K562 (cell line): ENCODE data around the gene POLR2B. TPM values are rescaled to one million over a fixed set of nuclear protein-coding genes. Genes with fewer than 3 reads are reported as not detected.

ENCODE experiments used
- BCLAF1 ChIP-seq, 2 experiments: fragments of 450-650 bp in 1 of 2; IDR thresholded peaks; 2 replicates each; pipeline ENCODE4 v1.6.1; 2011 to 2017; ENCODE audit warnings: low read depth in 2 of 2, antibody characterized with exemption in 1 of 2, borderline replicate concordance in 1 of 2, low read length in 1 of 2, mild to moderate bottlenecking in 1 of 2, mixed read lengths in 1 of 2; ENCODE audit not compliant: control insufficient read depth in 1 of 2
- CBX8 ChIP-seq: fragments of 200-600 bp; sonication (generic); IDR thresholded peaks from 2 replicates; pipeline ENCODE4 v1.6.1; 2012; ENCODE audit warnings: borderline replicate concordance, mixed run types, low read depth, mild to moderate bottlenecking, moderate library complexity, mixed read lengths, low read length, control low read depth, inconsistent platforms; ENCODE audit not compliant: poor library complexity, severe bottlenecking; ENCODE audit errors: extremely low read depth
- HBP1 ChIP-seq: fragments of 450-650 bp; formaldehyde crosslinking; IDR thresholded peaks from 2 replicates; pipeline ENCODE4 v1.4.0; 2022; ENCODE audit warnings: missing genetic modification characterization
- HDGF ChIP-seq: fragments of 450-650 bp; IDR thresholded peaks from 2 replicates; pipeline ENCODE4 v1.6.1; 2016
- HNRNPH1 ChIP-seq: fragments of 200-400 bp; formaldehyde crosslinking; optimal IDR thresholded peaks from 2 replicates; pipeline ENCODE3; 2017; ENCODE audit warnings: low read depth, mild to moderate bottlenecking, low read length, moderate library complexity
- IFI16 ChIP-seq: fragments of 250-450 bp; sonication (Bioruptor Pico); IDR thresholded peaks from 2 replicates; pipeline ENCODE4 v2.1.2; 2022; ENCODE audit warnings: mild to moderate bottlenecking, inconsistent platforms
- ILF3 ChIP-seq: fragments of 450-650 bp; IDR thresholded peaks from 2 replicates; pipeline ENCODE4 v1.6.1; 2018; ENCODE audit warnings: antibody characterized with exemption, mild to moderate bottlenecking, moderate library complexity, borderline replicate concordance
- KLF10 ChIP-seq: fragments of 250-450 bp; sonication (Bioruptor Pico); IDR thresholded peaks from 2 replicates; pipeline ENCODE4 v1.6.1; 2021; ENCODE audit warnings: matching md5 sums
- MED1 ChIP-seq: sonication (generic); formaldehyde crosslinking; IDR thresholded peaks from 2 replicates; pipeline ENCODE4 v1.8.1; 2023; ENCODE audit warnings: missing genetic modification reagents, borderline replicate concordance
- NCOA1 ChIP-seq: fragments of 450-650 bp; IDR thresholded peaks from 2 replicates; pipeline ENCODE4 v1.6.1; 2016; ENCODE audit warnings: low read depth
- POLR2AphosphoS5 ChIP-seq: IDR thresholded peaks from 2 replicates; pipeline ENCODE4 v1.6.1; 2011; ENCODE audit warnings: mild to moderate bottlenecking, low read depth, low read length, moderate library complexity; ENCODE audit not compliant: control insufficient read depth, insufficient read depth
- PTBP1 ChIP-seq: fragments of 200-400 bp; formaldehyde crosslinking; IDR thresholded peaks from 2 replicates; pipeline ENCODE4 v1.6.1; 2017; ENCODE audit warnings: low read depth, low read length
- RBM14 ChIP-seq: fragments of 200-400 bp; formaldehyde crosslinking; IDR thresholded peaks from 2 replicates; pipeline ENCODE4 v1.6.1; 2018; ENCODE audit warnings: low read depth, mild to moderate bottlenecking, low read length, moderate library complexity, borderline replicate concordance; ENCODE audit not compliant: insufficient read depth
- RBM17 ChIP-seq: fragments of 200-400 bp; formaldehyde crosslinking; IDR thresholded peaks from 2 replicates; pipeline ENCODE4 v1.6.1; 2017; ENCODE audit warnings: low read depth, mild to moderate bottlenecking, low read length, borderline replicate concordance
- SIN3A ChIP-seq, 2 experiments: fragments of 150-350 bp in 1 of 2; IDR thresholded peaks; 2 replicates each; pipeline ENCODE4 v1.6.1; 2011 to 2016; ENCODE audit warnings: borderline replicate concordance in 2 of 2, low read depth in 2 of 2, low read length in 2 of 2, mild to moderate bottlenecking in 2 of 2, moderate library complexity in 2 of 2; ENCODE audit not compliant: control insufficient read depth in 1 of 2
- TRIM24 ChIP-seq, 2 experiments: fragments of 450-650 bp; IDR thresholded peaks; 2 replicates each; pipeline ENCODE4 v1.6.1; 2016
- ZBED1 ChIP-seq: IDR thresholded peaks from 2 replicates; pipeline ENCODE4 v1.6.1; 2014
- ZNF124 ChIP-seq: sonication (generic); formaldehyde crosslinking; IDR thresholded peaks from 2 replicates; pipeline ENCODE4 v1.8.1; 2022; ENCODE audit warnings: missing genetic modification reagents
- ZNF174 ChIP-seq: fragments of 250-450 bp; sonication (Bioruptor Pico); IDR thresholded peaks from 2 replicates; pipeline ENCODE4 v1.4.0; 2020; ENCODE audit warnings: mild to moderate bottlenecking
- ZNF23 ChIP-seq: fragments of 250-450 bp; sonication (Bioruptor Pico); IDR thresholded peaks from 2 replicates; pipeline ENCODE4 v1.4.0; 2020; ENCODE audit warnings: mild to moderate bottlenecking
- ZNF431 ChIP-seq: sonication (generic); formaldehyde crosslinking; IDR thresholded peaks from 2 replicates; pipeline ENCODE4 v1.8.0; 2022; ENCODE audit warnings: mild to moderate bottlenecking, missing genetic modification reagents
- ZNF445 ChIP-seq: fragments of 250-450 bp; sonication (Bioruptor Pico); IDR thresholded peaks from 2 replicates; pipeline ENCODE4 v1.4.0; 2020; ENCODE audit warnings: low read depth, mild to moderate bottlenecking, moderate library complexity
- ZNF589 ChIP-seq: fragments of 200-800 bp; sonication (Bioruptor generic); IDR thresholded peaks from 2 replicates; pipeline ENCODE4 v1.6.1; 2016; ENCODE audit warnings: low read depth, missing genetic modification characterization, missing compliant biosample characterization
- ZNF639 ChIP-seq, 2 experiments: fragments of 200-800 bp in 1 of 2; sonication (Bioruptor generic) in 1 of 2; sonication (generic) in 1 of 2; formaldehyde crosslinking in 1 of 2; IDR thresholded peaks in 1 of 2; conservative IDR thresholded peaks in 1 of 2; 2 replicates each; pipeline versions ENCODE4 v1.5.0 to v1.6.1; 2016 to 2020; ENCODE audit warnings: missing compliant biosample characterization in 1 of 2, missing genetic modification characterization in 1 of 2, missing genetic modification reagents in 1 of 2
- polyA plus RNA-seq, 8 experiments: library from polyadenylated mRNA; depleted of rRNA in 4 of 8; stranded (reverse) in 5 of 8; unstranded in 3 of 8; fragments of >200 nt; fragmentation: Nextera tagmentation in 2 of 8; fragmentation: Illumina TruSeq in 1 of 8; extraction: Ambion mirVana in 2 of 8; extraction: Trizol in 1 of 8; gene quantifications; 2 replicates each; pipeline versions ENCODE4 v1.2.1 to v1.2.3, GENCODE V29; 2011 to 2014; ENCODE audit warnings: inconsistent platforms in 1 of 8, missing spikeins in 1 of 8
- total RNA-seq, 7 experiments: library from RNA; depleted of rRNA in 6 of 7; stranded (reverse); fragments of >200 nt in 6 of 7; fragmentation: Illumina TruSeq in 2 of 7; extraction: Trizol in 2 of 7; gene quantifications; 2 replicates each; pipeline versions ENCODE4 v1.2.1 to v1.2.3, GENCODE V29; 2011 to 2021; ENCODE audit warnings: low replicate concordance in 1 of 7

POLR2B gene
- total and polyA plus RNA-seq, 9 of the 15 experiments (the other 6 are each of a cell fraction or from before 2014, with no cell fraction given), result 60.9 to 208 (median 142) TPM

- TF ChIP-seq CBX8, result no peak
- TF ChIP-seq RBM14, result no peak
- TF ChIP-seq ZNF23 (CRISPR knock-in tag), result no peak
- TF ChIP-seq ZNF589 (CRISPR knock-in tag), result no peak
- no peak for TF ChIP-seq ZNF174
- no peak for TF ChIP-seq ILF3
- no peak for TF ChIP-seq PTBP1
- no peak for TF ChIP-seq RBM17
- TF ChIP-seq TRIM24 (IDR thresholded peaks at IDR 0.05), result 0 out of 4 replicates have a peak, but pooled peaks of 1 of the 2 experiments have one; percentile 27
- TF ChIP-seq POLR2AphosphoS5, result no peak
- TF ChIP-seq HNRNPH1, result no peak
- no peak for TF ChIP-seq ZBED1
- TF ChIP-seq HDGF, result no peak
- TF ChIP-seq NCOA1, result peak; percentile 19; the same call in 1 of the 2 replicates
- TF ChIP-seq ZNF445 (CRISPR knock-in tag), result no peak
- no peak for TF ChIP-seq KLF10
- TF ChIP-seq SIN3A (IDR thresholded peaks at IDR 0.05; ENCODE audit: borderline replicate concordance in 2 of 2, control insufficient read depth in 1 of 2, low read depth in 2 of 2, low read length in 2 of 2), result no peak
- TF ChIP-seq IFI16 (CRISPR knock-in tag), result no peak
- no peak for TF ChIP-seq BCLAF1 (IDR thresholded peaks at IDR 0.05; ENCODE audit: borderline replicate concordance in 1 of 2, control insufficient read depth in 1 of 2, low read depth in 2 of 2, low read length in 1 of 2)
- no peak for TF ChIP-seq MED1
- no peak for TF ChIP-seq ZNF431
- TF ChIP-seq ZNF639 (CRISPR knock-in tag; conservative IDR thresholded peaks at IDR 0.05 in 1 of 2, IDR thresholded peaks at IDR 0.05 in 1 of 2), result no peak
- no peak for TF ChIP-seq ZNF124
- TF ChIP-seq HBP1 (CRISPR knock-in tag), result no peak
Observed at GRCh38 chr4:56981795-56982201, 3.1 kb downstream of the POLR2B start (continued).
